Activated CD4-positive, CD25-positive, alpha-beta regulatory T cell treated with anti-CD3 and anti-CD28 coated beads, Interleukin-2, amount 50 U/mL, for 72 hours (primary cell): Measurements from ENCODE around the gene FBXL19.

Experiments
- DNase-seq: peaks from one replicate; pipeline ENCODE4 v3.0.0; 2021

The FBXL19 gene

GRCh38 chr16:30991052-30991451, 67.7 kb downstream of the FBXL19 start:
- DNase-seq = no peak

DNA sequence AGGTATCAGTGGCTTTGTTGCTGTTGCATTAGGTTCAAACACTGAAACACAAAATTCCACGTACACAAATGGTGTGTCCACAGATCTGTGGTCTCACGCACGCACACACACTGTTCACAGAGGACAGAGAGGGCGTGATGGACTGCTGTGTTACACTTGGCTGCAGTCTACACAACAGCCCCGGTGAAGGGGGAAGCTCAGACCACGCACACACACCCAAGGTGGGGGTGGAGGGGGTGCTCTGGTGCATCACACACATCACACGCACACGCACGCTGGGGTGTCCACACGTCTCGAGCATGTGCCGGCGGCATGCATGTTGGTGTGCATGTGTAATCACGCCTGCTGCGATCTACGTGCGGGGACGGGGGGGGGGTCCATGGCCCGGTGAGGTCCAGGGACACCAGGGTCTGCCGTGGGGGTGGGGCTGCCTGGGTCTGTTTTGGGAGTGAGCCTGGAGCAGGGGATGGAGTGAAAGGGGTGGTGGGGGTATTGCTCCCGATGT, 69.0 kb downstream of the FBXL19 start:
- DNase-seq = no peak

DNA sequence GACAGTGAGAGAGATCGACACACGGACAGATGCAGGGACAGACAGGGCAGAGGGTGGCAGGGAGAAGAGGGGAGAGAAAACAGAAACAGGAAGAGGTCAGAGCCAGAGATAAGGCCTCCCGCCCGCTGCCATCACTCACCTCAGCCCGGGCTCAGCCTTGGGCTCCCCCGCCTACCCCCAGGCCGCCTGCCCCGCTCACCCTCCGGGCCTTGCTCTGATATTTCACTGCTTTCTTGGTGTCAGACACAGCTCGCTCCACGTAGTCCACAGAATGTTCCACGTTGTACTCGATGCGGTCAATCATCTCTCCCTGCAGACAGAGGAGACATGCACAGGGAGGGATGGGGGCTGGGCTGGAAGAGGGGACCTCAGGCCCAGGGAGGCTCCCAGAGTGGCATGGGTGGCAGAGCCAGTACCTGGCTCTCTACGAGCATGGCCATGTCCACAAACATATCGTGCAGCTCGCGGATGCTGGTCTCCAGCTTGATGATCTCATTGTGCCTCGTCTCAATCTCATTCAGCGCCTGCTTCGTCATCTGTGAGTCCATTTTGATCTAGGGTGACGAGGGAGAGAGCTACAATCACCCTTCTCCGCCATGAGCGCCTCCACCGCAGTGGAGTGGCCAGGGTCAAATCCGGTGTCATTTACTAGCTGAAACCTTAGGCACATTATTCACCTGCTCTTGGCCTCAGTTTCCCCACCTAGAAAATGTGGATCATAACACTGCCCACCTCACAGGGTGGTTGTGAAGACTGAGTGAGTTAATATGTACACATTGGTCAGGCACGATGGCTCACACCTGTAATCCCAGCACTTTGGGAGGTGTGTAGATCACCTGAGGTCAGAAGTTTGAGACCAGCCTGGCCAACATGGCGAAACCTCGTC, 69.8 kb downstream of the FBXL19 start:
- DNase-seq = no peak

- no peak for DNase-seq
Observed at GRCh38 chr16:30995927-30996323, 72.6 kb downstream of the FBXL19 start.

DNA sequence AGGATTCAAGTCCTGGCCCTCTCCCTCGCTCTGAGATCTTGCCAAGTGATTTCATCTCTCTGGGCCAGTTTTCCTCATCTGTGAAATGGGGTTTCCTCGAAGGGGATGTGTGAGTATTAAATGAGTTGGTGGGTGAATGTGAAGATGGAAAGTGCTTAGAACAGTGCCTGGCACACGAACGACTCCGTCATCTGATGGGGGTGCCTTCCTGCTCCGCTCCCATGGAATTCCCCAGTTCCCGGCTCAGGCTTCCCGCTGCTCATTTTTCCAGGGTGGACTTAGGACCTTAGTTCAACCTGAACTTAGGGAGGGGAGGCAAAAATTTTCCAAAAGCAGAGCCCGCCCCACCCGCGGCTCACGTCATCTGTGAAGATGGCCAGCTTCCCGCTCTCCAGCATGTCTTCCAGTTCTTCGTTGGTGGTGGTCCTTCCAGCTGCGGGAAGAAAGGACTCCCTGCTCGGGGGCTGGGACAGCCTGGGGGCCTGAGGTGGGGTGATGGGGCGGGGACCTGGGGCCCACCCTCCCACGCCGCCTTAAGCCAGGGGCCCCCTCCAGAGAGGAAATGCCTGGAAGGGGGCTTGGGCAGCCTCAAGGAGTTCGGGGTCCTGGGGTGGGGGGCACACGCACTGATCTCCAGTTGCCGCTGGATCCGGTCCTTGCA, 73.1 kb downstream of the FBXL19 start:
- DNase-seq = no peak

- DNase-seq = peak; percentile 77
Observed at GRCh38 chr16:30996985-30997724, 73.8 kb downstream of the FBXL19 start.

DNA sequence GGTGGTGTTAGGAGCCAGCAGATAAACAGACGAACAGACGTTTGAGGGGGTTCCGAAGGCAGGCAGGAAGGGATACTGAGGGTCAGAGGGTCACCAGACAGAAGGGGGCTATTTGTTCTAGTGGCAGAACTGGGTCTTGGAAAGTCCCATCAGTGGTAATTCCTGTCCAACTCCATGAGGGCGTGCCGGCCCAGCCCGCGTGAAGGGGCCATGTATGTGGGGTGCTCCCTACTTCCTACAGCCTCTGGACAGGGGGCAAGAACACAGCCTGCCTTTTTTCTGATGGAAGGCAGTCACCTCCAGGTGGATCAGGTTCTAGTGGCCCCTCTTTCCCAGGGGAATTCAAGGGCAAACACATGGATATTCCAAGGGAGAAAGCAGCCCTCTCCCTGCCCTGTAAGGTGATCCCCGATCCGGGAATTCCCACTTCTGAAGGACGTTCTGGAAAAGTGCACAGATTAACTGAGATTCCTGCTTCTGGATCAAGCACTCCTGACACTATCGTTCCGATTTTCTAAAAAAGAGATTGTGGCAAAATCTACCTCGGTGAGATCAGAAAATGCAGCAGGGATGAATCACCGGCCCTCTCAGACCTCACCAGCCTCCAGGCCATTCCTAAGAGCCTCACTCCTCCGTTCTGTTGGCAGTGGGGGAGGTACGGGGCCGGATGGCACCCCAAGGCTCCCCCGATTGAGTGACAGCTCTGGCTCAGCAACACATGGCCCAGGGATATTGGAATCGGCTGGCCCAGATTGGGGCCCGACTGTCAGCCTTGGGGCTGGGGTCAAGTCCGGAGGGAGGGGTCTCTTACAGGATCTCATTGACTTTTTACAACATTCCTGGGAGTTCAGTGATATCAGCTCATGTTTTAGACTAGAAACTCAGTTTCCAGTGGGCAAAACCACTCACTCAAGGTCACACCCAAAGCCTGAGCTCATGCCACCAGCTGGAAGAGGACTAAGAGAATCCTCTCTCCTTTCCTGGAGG, 74.6 kb downstream of the FBXL19 start:
- no peak for DNase-seq
